Measurements from ENCODE around the gene NEK6. TPM values are rescaled to one million over a fixed set of nuclear protein-coding genes. Genes with fewer than 3 reads are reported as not detected.

The NEK6 gene
- total RNA-seq, 3 donors from 2014 or later (not counting 1 experiment from before 2014, with no cell fraction given) = 25.0 to 34.9 (median 33.0) TPM

DNA sequence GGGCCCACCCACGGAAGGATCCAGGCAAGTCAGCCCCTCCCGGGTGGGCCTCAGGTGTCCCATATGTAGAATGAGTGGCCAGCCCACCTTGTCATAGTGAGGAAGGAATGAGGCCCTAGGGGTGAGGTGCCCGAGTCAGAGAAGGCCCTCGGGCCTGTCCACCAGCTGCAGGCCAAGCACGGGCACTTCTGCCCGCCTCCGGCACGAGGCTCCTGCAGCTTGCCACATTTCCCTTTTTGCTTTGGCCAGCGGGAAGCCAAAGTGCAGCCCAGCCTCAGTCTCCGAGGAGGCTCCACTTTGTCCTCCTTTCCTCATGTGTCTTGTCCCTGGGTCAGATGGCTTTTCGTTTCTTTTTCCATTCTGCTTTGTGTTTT is 84.6 kb downstream of the NEK6 start:
- TF ChIP-seq CTCF (IDR thresholded peaks at IDR 0.05) = no peak
- H3K9me3 ChIP-seq (ENCODE audit: control insufficient read depth, insufficient read depth, low read length) = no peaks in the 10 kb centered on the region
- H3K4me3 ChIP-seq (ENCODE audit: low read length) = no peak overlapping the region
- H3K4me1 ChIP-seq (ENCODE audit: control insufficient read depth, insufficient read depth, low read length) = no peaks in the 10 kb centered on the region
- H3K27ac ChIP-seq (ENCODE audit: low read length) = no peak overlapping the region
- Mint-ChIP-seq H3K9me3 (no peaks in the 10 kb centered on the region), H3K27ac (no peak overlapping the region), H3K36me3 (no peaks in the 10 kb centered on the region), H3K4me1 (peaks cover 0 to 6% of the 10 kb centered on the region in 2 donors), H3K27me3 (ENCODE audit: low read depth in 2 of 2) (no peaks in the 10 kb centered on the region), H3K4me3 (no peak overlapping the region)
- ATAC-seq (no peak), DNase-seq (no peak)
- no peaks in the 10 kb centered on the region for H3K27me3 ChIP-seq (ENCODE audit: control insufficient read depth, insufficient read depth, low read length)
- peaks cover 45% of the 10 kb centered on the region for H3K36me3 ChIP-seq (ENCODE audit: control insufficient read depth, insufficient read depth, low read length)
- 93% methylated on average over 11 of the region's 11 CpGs for WGBS (ENCODE audit: insufficient coverage)
- intact Hi-C loops (cut with micrococcal nuclease) = no loop called here

DNA sequence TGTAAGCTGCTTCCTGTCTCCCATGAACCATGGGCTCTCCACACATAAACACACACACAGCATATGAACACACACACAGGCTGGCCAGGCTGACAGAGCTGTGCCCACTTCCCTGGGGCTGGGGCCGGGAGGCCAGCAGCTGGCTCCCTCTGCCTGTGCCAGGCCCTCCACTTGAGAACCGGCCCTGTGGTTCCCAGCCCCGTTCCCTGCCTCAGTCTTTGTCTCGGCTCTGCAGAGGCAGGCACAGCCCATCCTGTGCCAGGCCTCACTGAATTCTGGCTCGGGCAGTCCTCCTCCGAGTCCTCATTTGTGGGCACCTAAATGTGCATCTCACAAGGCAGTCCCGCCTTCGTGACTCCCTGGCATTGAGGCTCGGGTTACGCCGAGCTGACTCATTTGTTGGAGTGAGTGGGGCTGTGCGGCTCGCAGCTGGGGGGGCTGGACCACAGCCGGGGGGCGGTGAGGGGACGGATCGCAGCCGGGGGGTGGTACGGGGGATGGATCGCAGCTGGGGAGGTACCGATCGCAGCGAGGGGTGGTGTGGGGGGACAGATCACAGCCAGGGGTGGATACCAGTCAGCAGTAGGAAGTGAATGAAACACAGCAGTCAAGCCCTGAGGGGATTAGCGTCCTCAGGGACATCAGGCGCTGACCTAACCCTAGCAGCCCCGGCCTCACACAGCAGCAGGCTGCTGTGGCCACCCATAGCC is 85.2 kb downstream of the NEK6 start:
- Histone ChIP-seq H3K9me3 (ENCODE audit: control insufficient read depth, insufficient read depth, low read length) (no peaks in the 10 kb centered on the region), H3K36me3 (ENCODE audit: control insufficient read depth, insufficient read depth, low read length) (peaks cover 47% of the 10 kb centered on the region), H3K27ac (ENCODE audit: low read length) (no peak overlapping the region), H3K4me1 (ENCODE audit: control insufficient read depth, insufficient read depth, low read length) (no peaks in the 10 kb centered on the region), H3K27me3 (ENCODE audit: control insufficient read depth, insufficient read depth, low read length) (no peaks in the 10 kb centered on the region), H3K4me3 (ENCODE audit: low read length) (no peak overlapping the region)
- no peaks in the 10 kb centered on the region for H3K9me3 Mint-ChIP-seq
- H3K27ac Mint-ChIP-seq = no peak overlapping the region
- H3K4me3 Mint-ChIP-seq = no peak overlapping the region
- no peaks in the 10 kb centered on the region for H3K36me3 Mint-ChIP-seq
- no peak for TF ChIP-seq CTCF (IDR thresholded peaks at IDR 0.05)
- DNase-seq (no peak), ATAC-seq (no peak)
- intact Hi-C loops (cut with micrococcal nuclease) = no loop called here
- WGBS (ENCODE audit: insufficient coverage) = 93% methylated on average over 24 of the region's 26 CpGs
- no peaks in the 10 kb centered on the region for H3K27me3 Mint-ChIP-seq (ENCODE audit: low read depth in 2 of 2)
- peaks cover 0 to 6% of the 10 kb centered on the region in 2 donors for H3K4me1 Mint-ChIP-seq

DNA sequence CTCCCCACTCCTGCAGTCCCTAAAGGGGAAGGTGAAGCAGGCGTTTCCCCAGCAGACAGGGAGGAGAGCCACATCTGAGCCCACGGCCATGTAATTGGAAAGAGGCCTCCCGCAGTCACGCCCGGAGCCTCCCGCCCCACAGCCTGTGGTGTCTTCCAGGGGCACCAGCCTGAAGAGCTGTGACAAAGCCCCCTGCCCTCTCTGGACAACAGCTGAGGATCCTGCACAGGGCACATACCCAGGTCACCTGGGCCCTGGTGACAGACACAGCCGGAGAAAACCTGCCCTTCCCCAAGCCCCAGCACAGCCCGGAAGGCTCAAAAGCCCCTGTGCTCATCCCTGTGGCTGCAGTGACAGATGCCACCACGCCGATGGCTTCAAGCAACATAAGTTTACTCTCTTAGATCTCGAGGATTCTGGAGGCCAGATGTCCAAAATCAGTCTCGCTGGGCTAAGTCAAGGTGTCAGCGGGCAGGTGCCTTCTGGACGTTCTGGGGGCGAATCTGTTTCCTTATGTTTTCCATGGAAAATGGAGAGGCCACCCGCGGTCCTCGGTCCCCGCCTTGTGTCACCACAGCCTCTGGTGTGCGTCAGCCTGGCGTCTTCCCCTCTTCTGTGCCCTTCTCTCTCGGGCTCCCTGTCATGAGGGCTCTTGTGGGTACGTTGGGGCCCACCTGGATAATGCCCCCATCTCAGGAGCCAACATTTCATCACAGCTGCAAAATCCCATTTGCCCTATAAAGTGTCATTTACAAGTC is 86.0 kb downstream of the NEK6 start:
- no peak overlapping the region for H3K4me3 ChIP-seq (ENCODE audit: low read length)
- no peak for TF ChIP-seq CTCF (IDR thresholded peaks at IDR 0.05)
- no peaks in the 10 kb centered on the region for H3K36me3 Mint-ChIP-seq
- H3K36me3 ChIP-seq (ENCODE audit: control insufficient read depth, insufficient read depth, low read length) = peaks cover 55% of the 10 kb centered on the region
- ATAC-seq (no peak), DNase-seq (no peak)
- H3K4me1 ChIP-seq (ENCODE audit: control insufficient read depth, insufficient read depth, low read length) = no peaks in the 10 kb centered on the region
- intact Hi-C loops (cut with micrococcal nuclease) = no loop called here
- no peak overlapping the region for H3K27ac Mint-ChIP-seq
- H3K27me3 ChIP-seq (ENCODE audit: control insufficient read depth, insufficient read depth, low read length) = no peaks in the 10 kb centered on the region
- WGBS (ENCODE audit: insufficient coverage) = 96% methylated on average over 23 of the region's 23 CpGs
- H3K4me1 Mint-ChIP-seq = peaks cover 0 to 6% of the 10 kb centered on the region in 2 donors
- H3K9me3 ChIP-seq (ENCODE audit: control insufficient read depth, insufficient read depth, low read length) = no peaks in the 10 kb centered on the region
- no peak overlapping the region for H3K4me3 Mint-ChIP-seq
- H3K27ac ChIP-seq (ENCODE audit: low read length) = no peak overlapping the region
- H3K9me3 Mint-ChIP-seq = no peaks in the 10 kb centered on the region
- H3K27me3 Mint-ChIP-seq (ENCODE audit: low read depth in 2 of 2) = no peaks in the 10 kb centered on the region
